Measurements from ENCODE around the gene RPTOR. TPM values are rescaled to one million over a fixed set of nuclear protein-coding genes. Genes with fewer than 3 reads are reported as not detected.

Gene RPTOR
- total and polyA plus RNA-seq, 10 of the 15 experiments (the other 5 are each of a cell fraction or from before 2014, with no cell fraction given): 0.18 to 32.1 (median 7.8) TPM

DNA sequence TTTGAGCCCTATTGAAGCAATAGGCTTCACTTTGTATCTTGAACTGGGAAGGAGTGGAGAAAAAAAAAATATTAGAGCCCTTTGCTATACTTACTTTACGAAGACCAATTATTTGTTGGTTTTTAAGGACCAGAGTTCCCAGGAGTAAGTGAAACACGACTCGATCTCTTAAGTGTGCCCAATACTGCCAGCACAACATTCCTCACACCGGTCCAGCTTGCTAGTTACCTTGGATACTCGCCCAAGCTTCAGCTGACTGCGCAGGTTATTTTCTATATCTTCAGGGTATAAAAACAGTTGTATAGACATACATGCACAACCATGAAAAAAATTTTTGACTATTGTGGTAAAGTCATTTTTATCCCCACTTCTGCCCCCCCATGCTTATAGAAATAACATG lies 72.1 kb downstream of the RPTOR start (continued):
- TF ChIP-seq, protein P1, sequence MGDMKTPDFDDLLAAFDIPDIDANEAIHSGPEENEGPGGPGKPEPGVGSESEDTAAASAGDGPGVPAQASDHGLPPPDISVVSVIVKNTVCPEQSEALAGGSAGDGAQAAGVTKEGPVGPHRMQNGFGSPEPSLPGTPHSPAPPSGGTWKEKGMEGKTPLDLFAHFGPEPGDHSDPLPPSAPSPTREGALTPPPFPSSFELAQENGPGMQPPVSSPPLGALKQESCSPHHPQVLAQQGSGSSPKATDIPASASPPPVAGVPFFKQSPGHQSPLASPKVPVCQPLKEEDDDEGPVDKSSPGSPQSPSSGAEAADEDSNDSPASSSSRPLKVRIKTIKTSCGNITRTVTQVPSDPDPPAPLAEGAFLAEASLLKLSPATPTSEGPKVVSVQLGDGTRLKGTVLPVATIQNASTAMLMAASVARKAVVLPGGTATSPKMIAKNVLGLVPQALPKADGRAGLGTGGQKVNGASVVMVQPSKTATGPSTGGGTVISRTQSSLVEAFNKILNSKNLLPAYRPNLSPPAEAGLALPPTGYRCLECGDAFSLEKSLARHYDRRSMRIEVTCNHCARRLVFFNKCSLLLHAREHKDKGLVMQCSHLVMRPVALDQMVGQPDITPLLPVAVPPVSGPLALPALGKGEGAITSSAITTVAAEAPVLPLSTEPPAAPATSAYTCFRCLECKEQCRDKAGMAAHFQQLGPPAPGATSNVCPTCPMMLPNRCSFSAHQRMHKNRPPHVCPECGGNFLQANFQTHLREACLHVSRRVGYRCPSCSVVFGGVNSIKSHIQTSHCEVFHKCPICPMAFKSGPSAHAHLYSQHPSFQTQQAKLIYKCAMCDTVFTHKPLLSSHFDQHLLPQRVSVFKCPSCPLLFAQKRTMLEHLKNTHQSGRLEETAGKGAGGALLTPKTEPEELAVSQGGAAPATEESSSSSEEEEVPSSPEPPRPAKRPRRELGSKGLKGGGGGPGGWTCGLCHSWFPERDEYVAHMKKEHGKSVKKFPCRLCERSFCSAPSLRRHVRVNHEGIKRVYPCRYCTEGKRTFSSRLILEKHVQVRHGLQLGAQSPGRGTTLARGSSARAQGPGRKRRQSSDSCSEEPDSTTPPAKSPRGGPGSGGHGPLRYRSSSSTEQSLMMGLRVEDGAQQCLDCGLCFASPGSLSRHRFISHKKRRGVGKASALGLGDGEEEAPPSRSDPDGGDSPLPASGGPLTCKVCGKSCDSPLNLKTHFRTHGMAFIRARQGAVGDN (IDR thresholded peaks at IDR 0.05): no peak
- TF ChIP-seq PAX8 (IDR thresholded peaks at IDR 0.05) (no peak), SUZ12 (IDR thresholded peaks at IDR 0.05; ENCODE audit: unreplicated experiment) (no peak), RBBP5 (conservative IDR thresholded peaks at IDR 0.05) (no peak), KLF5 (IDR thresholded peaks at IDR 0.05; ENCODE audit: partially characterized antibody) (no peak), TCF12 (IDR thresholded peaks at IDR 0.05; ENCODE audit: low read depth, low read length) (no peak), CREB1 (IDR thresholded peaks at IDR 0.05; ENCODE audit: low read depth) (no peak)

DNA sequence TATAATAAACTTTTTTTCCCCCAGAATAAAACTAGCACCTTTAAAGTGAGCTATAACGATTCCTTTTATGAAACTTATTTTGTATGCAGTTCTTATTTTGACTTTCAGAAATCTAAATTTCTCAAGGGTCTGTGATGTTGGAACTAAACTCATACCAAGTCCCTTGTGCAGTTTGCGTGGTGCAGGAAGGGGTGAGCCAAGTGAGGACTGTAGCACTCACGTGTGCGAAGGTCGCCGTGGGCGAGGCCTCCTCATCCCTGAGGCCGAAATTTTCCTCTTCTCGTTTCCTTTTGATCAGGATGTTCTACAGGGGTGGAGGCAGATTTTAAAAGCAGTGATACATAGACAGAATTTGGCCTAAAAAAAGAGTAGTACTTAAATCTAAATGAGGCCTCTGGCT lies 73.7 kb downstream of the RPTOR start:
- no peak overlapping the region for H3K4me3 ChIP-seq
- no peak overlapping the region for H2AFZ ChIP-seq (ENCODE audit: control insufficient read depth, low read depth, low read length)
- H3K9me3 ChIP-seq (replicated peaks; ENCODE audit: control insufficient read depth, insufficient read depth, low read length): no peaks in the 10 kb centered on the region
- intact Hi-C loops (cut with micrococcal nuclease; ENCODE audit: unreplicated experiment): no loop called here
- WGBS (ENCODE audit: insufficient coverage, insufficient replicate concordance, low lambda C conversion rate, missing lambda C conversion rate): 79% methylated on average over 9 of the region's 9 CpGs
- H3K4me2 ChIP-seq (ENCODE audit: control insufficient read depth, insufficient read depth): no peak overlapping the region
- H3K9ac ChIP-seq (ENCODE audit: control insufficient read depth, insufficient read depth, low read length): no peak overlapping the region
- no peaks in the 10 kb centered on the region; the same call in 1 of the 2 replicates for H3K4me1 ChIP-seq (ENCODE audit: control insufficient read depth, insufficient read depth, low read length)
- peaks cover 0 to 3% of the 10 kb centered on the region in 2 experiments; a peak in 2 of 4 replicates for H3K36me3 ChIP-seq (ENCODE audit: control insufficient read depth in 2 of 2, insufficient read depth in 2 of 2, low read length in 1 of 2)
- no peaks in the 10 kb centered on the region for H4K20me1 ChIP-seq (ENCODE audit: control insufficient read depth, insufficient read depth)
- ATAC-seq (no peak), FAIRE-seq (no peak), DNase-seq (ENCODE audit: low read depth, low spot score) (no peak)
- RAD21 ChIA-PET (ENCODE audit: unreplicated experiment): no interaction called here
- H3K79me2 ChIP-seq (ENCODE audit: control insufficient read depth, insufficient read depth, low read length): peaks cover 14% of the 10 kb centered on the region
- no peak overlapping the region for H3K27ac ChIP-seq (ENCODE audit: control insufficient read depth, insufficient read depth)
- CTCF ChIA-PET: interaction anchor here (0.9 to 1.8 kb wide), 2 partner anchors 11 to 43 kb away, joined by 4 to 6 read pairs; no protein-coding TSS in a partner anchor
- POLR2A ChIA-PET: interaction anchor here (1.2 kb wide), 1 partner anchor 13 kb away, joined by 4 read pairs; no protein-coding TSS in a partner anchor
- H3K27me3 ChIP-seq (replicated peaks in 1 of 2; ENCODE audit: control insufficient read depth in 2 of 2, insufficient read depth in 2 of 2, low read length in 1 of 2): no peaks in the 10 kb centered on the region
- SMC1A ChIA-PET (ENCODE audit: uncharacterized antibody, unreplicated experiment): no interaction called here
- no TSS peak for BruUV-seq (replicated peaks)
- in situ Hi-C loops (cut with MboI): no loop called here
- TF ChIP-seq BMI1 (IDR thresholded peaks at IDR 0.05; ENCODE audit: borderline replicate concordance) (no peak), PAX8 (IDR thresholded peaks at IDR 0.05) (no peak), SREBF1 (IDR thresholded peaks at IDR 0.05; ENCODE audit: low read length) (no peak)
- TF ChIP-seq, protein P2, sequence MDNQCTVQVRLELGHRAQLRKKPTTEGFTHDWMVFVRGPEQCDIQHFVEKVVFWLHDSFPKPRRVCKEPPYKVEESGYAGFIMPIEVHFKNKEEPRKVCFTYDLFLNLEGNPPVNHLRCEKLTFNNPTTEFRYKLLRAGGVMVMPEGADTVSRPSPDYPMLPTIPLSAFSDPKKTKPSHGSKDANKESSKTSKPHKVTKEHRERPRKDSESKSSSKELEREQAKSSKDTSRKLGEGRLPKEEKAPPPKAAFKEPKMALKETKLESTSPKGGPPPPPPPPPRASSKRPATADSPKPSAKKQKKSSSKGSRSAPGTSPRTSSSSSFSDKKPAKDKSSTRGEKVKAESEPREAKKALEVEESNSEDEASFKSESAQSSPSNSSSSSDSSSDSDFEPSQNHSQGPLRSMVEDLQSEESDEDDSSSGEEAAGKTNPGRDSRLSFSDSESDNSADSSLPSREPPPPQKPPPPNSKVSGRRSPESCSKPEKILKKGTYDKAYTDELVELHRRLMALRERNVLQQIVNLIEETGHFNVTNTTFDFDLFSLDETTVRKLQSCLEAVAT (IDR thresholded peaks at IDR 0.05): no peak
- TF ChIP-seq, protein P3, sequence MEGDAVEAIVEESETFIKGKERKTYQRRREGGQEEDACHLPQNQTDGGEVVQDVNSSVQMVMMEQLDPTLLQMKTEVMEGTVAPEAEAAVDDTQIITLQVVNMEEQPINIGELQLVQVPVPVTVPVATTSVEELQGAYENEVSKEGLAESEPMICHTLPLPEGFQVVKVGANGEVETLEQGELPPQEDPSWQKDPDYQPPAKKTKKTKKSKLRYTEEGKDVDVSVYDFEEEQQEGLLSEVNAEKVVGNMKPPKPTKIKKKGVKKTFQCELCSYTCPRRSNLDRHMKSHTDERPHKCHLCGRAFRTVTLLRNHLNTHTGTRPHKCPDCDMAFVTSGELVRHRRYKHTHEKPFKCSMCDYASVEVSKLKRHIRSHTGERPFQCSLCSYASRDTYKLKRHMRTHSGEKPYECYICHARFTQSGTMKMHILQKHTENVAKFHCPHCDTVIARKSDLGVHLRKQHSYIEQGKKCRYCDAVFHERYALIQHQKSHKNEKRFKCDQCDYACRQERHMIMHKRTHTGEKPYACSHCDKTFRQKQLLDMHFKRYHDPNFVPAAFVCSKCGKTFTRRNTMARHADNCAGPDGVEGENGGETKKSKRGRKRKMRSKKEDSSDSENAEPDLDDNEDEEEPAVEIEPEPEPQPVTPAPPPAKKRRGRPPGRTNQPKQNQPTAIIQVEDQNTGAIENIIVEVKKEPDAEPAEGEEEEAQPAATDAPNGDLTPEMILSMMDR (IDR thresholded peaks at IDR 0.05 in 2 of 3, conservative IDR thresholded peaks at IDR 0.05 in 1 of 3; ENCODE audit: control insufficient read depth in 2 of 3, extremely low read depth in 1 of 3, insufficient read depth in 1 of 3, low read depth in 3 of 3, low read length in 3 of 3): no peak
- TF ChIP-seq, protein P4, sequence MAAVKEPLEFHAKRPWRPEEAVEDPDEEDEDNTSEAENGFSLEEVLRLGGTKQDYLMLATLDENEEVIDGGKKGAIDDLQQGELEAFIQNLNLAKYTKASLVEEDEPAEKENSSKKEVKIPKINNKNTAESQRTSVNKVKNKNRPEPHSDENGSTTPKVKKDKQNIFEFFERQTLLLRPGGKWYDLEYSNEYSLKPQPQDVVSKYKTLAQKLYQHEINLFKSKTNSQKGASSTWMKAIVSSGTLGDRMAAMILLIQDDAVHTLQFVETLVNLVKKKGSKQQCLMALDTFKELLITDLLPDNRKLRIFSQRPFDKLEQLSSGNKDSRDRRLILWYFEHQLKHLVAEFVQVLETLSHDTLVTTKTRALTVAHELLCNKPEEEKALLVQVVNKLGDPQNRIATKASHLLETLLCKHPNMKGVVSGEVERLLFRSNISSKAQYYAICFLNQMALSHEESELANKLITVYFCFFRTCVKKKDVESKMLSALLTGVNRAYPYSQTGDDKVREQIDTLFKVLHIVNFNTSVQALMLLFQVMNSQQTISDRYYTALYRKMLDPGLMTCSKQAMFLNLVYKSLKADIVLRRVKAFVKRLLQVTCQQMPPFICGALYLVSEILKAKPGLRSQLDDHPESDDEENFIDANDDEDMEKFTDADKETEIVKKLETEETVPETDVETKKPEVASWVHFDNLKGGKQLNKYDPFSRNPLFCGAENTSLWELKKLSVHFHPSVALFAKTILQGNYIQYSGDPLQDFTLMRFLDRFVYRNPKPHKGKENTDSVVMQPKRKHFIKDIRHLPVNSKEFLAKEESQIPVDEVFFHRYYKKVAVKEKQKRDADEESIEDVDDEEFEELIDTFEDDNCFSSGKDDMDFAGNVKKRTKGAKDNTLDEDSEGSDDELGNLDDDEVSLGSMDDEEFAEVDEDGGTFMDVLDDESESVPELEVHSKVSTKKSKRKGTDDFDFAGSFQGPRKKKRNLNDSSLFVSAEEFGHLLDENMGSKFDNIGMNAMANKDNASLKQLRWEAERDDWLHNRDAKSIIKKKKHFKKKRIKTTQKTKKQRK (IDR thresholded peaks at IDR 0.05; ENCODE audit: low read depth, low read length): no peak
